Stomach (tissue), 9 donors: ENCODE results near the gene GGT6. TPM values are rescaled to one million over a fixed set of nuclear protein-coding genes. Genes with fewer than 3 reads are reported as not detected.
A peak's percentile ranks its signal among the peaks of the same experiment; 100 is the strongest.

Source experiments
- DNase-seq, 2 donors: peaks; one replicate each; pipeline versions ENCODE4 v3.0.0 to v3.0.0-alpha.2; 2013 to 2019
- H3K27ac ChIP-seq, 5 donors: fragments of 200-600 bp in 4 of 5; sonication (generic) in 4 of 5; one replicate each; pipeline ENCODE4 v1.5.1; 2013 to 2019; ENCODE audit warnings: mild to moderate bottlenecking in 1 of 5, moderate library complexity in 1 of 5
- H3K27me3 ChIP-seq, 3 donors: fragments of 200-600 bp; sonication (generic); one replicate each; pipeline ENCODE4 v1.5.1; 2017 to 2019; ENCODE audit warnings: mixed run types in 1 of 3
- H3K36me3 ChIP-seq, 4 donors: fragments of 200-600 bp; sonication (generic); 1 replicate in 3 of 4; 2 replicates in 1 of 4; pipeline ENCODE4 v1.5.1; 2016 to 2019
- H3K4me1 ChIP-seq, 4 donors: fragments of 200-600 bp; sonication (generic); one replicate each; pipeline ENCODE4 v1.5.1; 2016 to 2019
- H3K4me3 ChIP-seq, 4 donors: fragments of 200-600 bp; sonication (generic) in 3 of 4; one replicate each; pipeline ENCODE4 v1.5.1; 2016 to 2019; ENCODE audit warnings: mild to moderate bottlenecking in 1 of 4
- H3K9me3 ChIP-seq, 4 donors: fragments of 200-600 bp; sonication (generic); one replicate each; pipeline ENCODE4 v1.5.1; 2016 to 2019
- CTCF ChIP-seq, 7 experiments: fragments of 450-650 bp in 4 of 7; fragments of 200-600 bp in 3 of 7; sonication (generic) in 3 of 7; IDR thresholded peaks; one replicate each; pipeline ENCODE4 v1.5.1; 2016 to 2019; ENCODE audit warnings: antibody characterized with exemption in 7 of 7, control low read depth in 2 of 7, mild to moderate bottlenecking in 1 of 7
- EP300 ChIP-seq: sonication (generic); formaldehyde crosslinking; IDR thresholded peaks from one replicate; pipeline ENCODE4 v1.6.1; 2017; ENCODE audit warnings: antibody characterized with exemption
- POLR2A ChIP-seq, 4 donors: fragments of 450-650 bp; IDR thresholded peaks; one replicate each; pipeline ENCODE4 v1.6.1; 2016; ENCODE audit warnings: antibody characterized with exemption in 4 of 4, control low read depth in 2 of 4, mild to moderate bottlenecking in 1 of 4, moderate library complexity in 1 of 4
- POLR2AphosphoS5 ChIP-seq, 3 donors: sonication (generic); formaldehyde crosslinking; IDR thresholded peaks; one replicate each; pipeline ENCODE4 v1.6.1; 2016; ENCODE audit warnings: antibody characterized with exemption in 3 of 3
- WGBS, 5 donors: extraction: QIAGEN DNeasy Blood & Tissue Kit in 3 of 5; methylation state at CpG; one replicate each; pipeline versions ENCODE4 v1.1.5 to v1.1.7; 2013 to 2018; 5-methylcytosine and 5-hydroxymethylcytosine counted together
- intact Hi-C: fragments of 100-400 bp; cut with DNase I; formaldehyde crosslinking; loops from one replicate; pipeline ENCODE4 v1.15.1; 2023; ENCODE audit warnings: low total_unique reads
- polyA plus RNA-seq, 3 donors: library from polyadenylated mRNA; stranded (reverse); fragments of 200-250 nt; gene quantifications; one replicate each; pipeline ENCODE4 v1.2.3, GENCODE V29; 2013
- total RNA-seq, 5 donors: library from RNA; depleted of rRNA; stranded (reverse); fragments of >200 nt; gene quantifications; one replicate each; pipeline versions ENCODE4 v1.1.0 to v1.2.3, GENCODE V29; 2014 to 2016
- donor health status: healthy with polysubstance abuse.
- donor health status: Bipolar disorder and iron deficiency.
- donor health status: healthy.

Gene GGT6
- total and polyA plus RNA-seq, 8 donors: 4.4 to 147 (median 15.2) TPM

- intact Hi-C loops: no loop called here
- Histone ChIP-seq H3K36me3 (peaks cover 32 to 46% (median 45%) of the 10 kb centered on the region in 4 donors), H3K27me3 (no peaks in the 10 kb centered on the region), H3K9me3 (no peaks in the 10 kb centered on the region), H3K27ac (peak overlapping the region in 4 of 5 donors; percentile 72 to 91 (median 87)), H3K4me1 (peaks cover 22 to 41% (median 36%) of the 10 kb centered on the region in 4 donors), H3K4me3 (peak overlapping the region; percentile 63 to 99 (median 90))
- DNase-seq: no peak
- TF ChIP-seq CTCF (IDR thresholded peaks at IDR 0.05) (no peak), POLR2AphosphoS5 (IDR thresholded peaks at IDR 0.05) (no peak)
- WGBS, 5 donors: 9 to 13% (median 10%) methylated on average over 18 of the region's 18 CpGs
Observed at GRCh38 chr17:4554441-4554996, 5.9 kb downstream of the GGT6 start.

- 70 to 78% (median 73%) methylated on average over 9 of the region's 9 CpGs for WGBS, 5 donors
- H3K4me1 ChIP-seq: peaks cover 20 to 33% (median 27%) of the 10 kb centered on the region in 4 donors
- TF ChIP-seq POLR2A (IDR thresholded peaks at IDR 0.05): no peak
- TF ChIP-seq EP300: no peak
- no peak for TF ChIP-seq POLR2AphosphoS5 (IDR thresholded peaks at IDR 0.05)
- TF ChIP-seq CTCF (IDR thresholded peaks at IDR 0.05): no peak
- DNase-seq: no peak
- intact Hi-C loops: no loop called here
- H3K4me3 ChIP-seq: peak overlapping the region in 2 of 4 donors; percentile 95 to 99
- H3K9me3 ChIP-seq: no peaks in the 10 kb centered on the region
- no peaks in the 10 kb centered on the region for H3K27me3 ChIP-seq
- peaks cover 41 to 55% (median 53%) of the 10 kb centered on the region in 4 donors for H3K36me3 ChIP-seq
- H3K27ac ChIP-seq: no peak overlapping the region
Observed at GRCh38 chr17:4553669-4554068, 6.7 kb downstream of the GGT6 start.

- WGBS, 5 donors: 92 to 97% (median 94%) methylated on average over 16 to 27 of the region's 27 CpGs
- peaks cover 56 to 72% (median 71%) of the 10 kb centered on the region in 4 donors for H3K36me3 ChIP-seq
- DNase-seq: no peak
Observed at GRCh38 chr17:4551796-4552525, 8.4 kb downstream of the GGT6 start.

GRCh38 chr17:4551141-4551540 lies 9.2 kb downstream of the GGT6 start:
- H3K4me3 ChIP-seq: no peak overlapping the region
- TF ChIP-seq CTCF (IDR thresholded peaks at IDR 0.05) (no peak), POLR2AphosphoS5 (IDR thresholded peaks at IDR 0.05) (no peak), POLR2A (IDR thresholded peaks at IDR 0.05) (no peak), EP300 (no peak)
- no peak for DNase-seq
- peaks cover 18 to 25% (median 22%) of the 10 kb centered on the region in 4 donors for H3K4me1 ChIP-seq
- intact Hi-C loops: no loop called here
- peaks cover 59 to 80% (median 79%) of the 10 kb centered on the region in 4 donors for H3K36me3 ChIP-seq
- H3K9me3 ChIP-seq: no peaks in the 10 kb centered on the region
- H3K27ac ChIP-seq: no peak overlapping the region
- WGBS, 5 donors: 81 to 94% (median 84%) methylated on average over 7 to 8 of the region's 8 CpGs
- H3K27me3 ChIP-seq: no peaks in the 10 kb centered on the region

More at GRCh38 chr17:4551796-4552525, 8.4 kb downstream of the GGT6 start:
- Histone ChIP-seq H3K9me3 (no peaks in the 10 kb centered on the region), H3K4me1 (peaks cover 18 to 30% (median 25%) of the 10 kb centered on the region in 4 donors), H3K27ac (no peak overlapping the region), H3K4me3 (no peak overlapping the region), H3K27me3 (no peaks in the 10 kb centered on the region)
- no peak for TF ChIP-seq POLR2A (IDR thresholded peaks at IDR 0.05)
- no peak for TF ChIP-seq POLR2AphosphoS5 (IDR thresholded peaks at IDR 0.05)
- TF ChIP-seq EP300: no peak
- TF ChIP-seq CTCF (IDR thresholded peaks at IDR 0.05): no peak
- intact Hi-C loops: no loop called here
